Stimulated activated CD4-positive, alpha-beta T cell treated with anti-CD3 and anti-CD28 coated beads, TNF-alpha, amount 100 ng/mL, for 24 hours (primary cell): ENCODE data around the gene IMPDH2.

ENCODE experiments used
- DNase-seq, 3 experiments: peaks; one replicate each; pipeline ENCODE4 v3.0.0-alpha.2; 2020; ENCODE audit warnings: low read depth in 3 of 3

Gene IMPDH2

GRCh38 chr3:49028673-49029562 is at the start of gene IMPDH2:
Gene IMPDH2 (minus strand): TSS chr3:49029398. CDS start chr3:49029350, 48 bp downstream.
- peak; percentile 87 to 92 (median 89) for DNase-seq

- no peak for DNase-seq
Measured at GRCh38 chr3:49076646-49077045, 47.4 kb upstream of the IMPDH2 start.

- DNase-seq: no peak
Measured at GRCh38 chr3:49076116-49076515, 46.9 kb upstream of the IMPDH2 start.

- no peak for DNase-seq
Measured at GRCh38 chr3:49058011-49058410, 28.8 kb upstream of the IMPDH2 start.

- DNase-seq: no peak
Measured at GRCh38 chr3:49057268-49057667, 28.1 kb upstream of the IMPDH2 start.

GRCh38 chr3:49054344-49054862 is 25.2 kb upstream of the IMPDH2 start:
- DNase-seq: no peak

- DNase-seq: no peak
Measured at GRCh38 chr3:49053543-49053942, 24.3 kb upstream of the IMPDH2 start.

- DNase-seq: no peak
Measured at GRCh38 chr3:49035281-49035680, 6.1 kb upstream of the IMPDH2 start.

GRCh38 chr3:49034650-49035049 is 5.5 kb upstream of the IMPDH2 start:
- no peak for DNase-seq

GRCh38 chr3:49032646-49033304 is 3.6 kb upstream of the IMPDH2 start:
- DNase-seq: no peak

- no peak for DNase-seq
Measured at GRCh38 chr3:49030321-49030720, 1.1 kb upstream of the IMPDH2 start.

- no peak for DNase-seq
Measured at GRCh38 chr3:49029563-49029884, 326 bp upstream of the IMPDH2 start.

GRCh38 chr3:49028298-49028672 is 913 bp downstream of the IMPDH2 start:
- no peak for DNase-seq

GRCh38 chr3:49027634-49028033 is 1.6 kb downstream of the IMPDH2 start:
- DNase-seq: no peak

GRCh38 chr3:49026536-49026935 is 2.7 kb downstream of the IMPDH2 start:
- DNase-seq: no peak

GRCh38 chr3:49025793-49026520 is 3.2 kb downstream of the IMPDH2 start:
- no peak for DNase-seq

GRCh38 chr3:49025005-49025792 is 4.0 kb downstream of the IMPDH2 start:
- DNase-seq: no peak

GRCh38 chr3:49024449-49024848 is 4.7 kb downstream of the IMPDH2 start:
- no peak for DNase-seq

- DNase-seq: no peak
Measured at GRCh38 chr3:49023775-49024174, 5.4 kb downstream of the IMPDH2 start.

- no peak for DNase-seq
Measured at GRCh38 chr3:49022688-49023171, 6.5 kb downstream of the IMPDH2 start.
